ENCODE results near the gene KIAA1328.

- no peak for TF ChIP-seq CTCF (IDR thresholded peaks at IDR 0.05)
- TF ChIP-seq POLR2A (IDR thresholded peaks at IDR 0.05), result no peak
- no peak for TF ChIP-seq POLR2AphosphoS5 (IDR thresholded peaks at IDR 0.05; ENCODE audit: insufficient read depth in 1 of 2, low read depth in 1 of 2)
Observed at GRCh38 chr18:36813824-36814223, 15.1 kb upstream of the KIAA1328 start.

All from vagina (tissue), 2 donors.